ENCODE results near the gene FURIN.

FURIN gene

DNA sequence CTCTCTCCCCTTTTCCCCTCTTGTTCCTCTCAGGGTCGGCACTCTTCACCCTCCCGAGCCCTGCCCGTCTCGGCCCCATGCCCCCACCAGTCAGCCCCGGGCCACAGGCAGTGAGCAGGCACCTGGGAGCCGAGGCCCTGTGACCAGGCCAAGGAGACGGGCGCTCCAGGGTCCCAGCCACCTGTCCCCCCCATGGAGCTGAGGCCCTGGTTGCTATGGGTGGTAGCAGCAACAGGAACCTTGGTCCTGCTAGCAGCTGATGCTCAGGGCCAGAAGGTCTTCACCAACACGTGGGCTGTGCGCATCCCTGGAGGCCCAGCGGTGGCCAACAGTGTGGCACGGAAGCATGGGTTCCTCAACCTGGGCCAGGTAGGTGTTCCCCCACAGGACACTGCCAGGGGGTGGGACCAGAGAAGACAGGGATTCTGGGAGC is 7.2 kb downstream of the FURIN start:
- no peak for TF ChIP-seq Cebpa-rat (IDR thresholded peaks at IDR 0.05)
- H3K4me3 ChIP-seq = no peak overlapping the region
- H3K27me3 ChIP-seq = no peaks in the 10 kb centered on the region
- H3K9me3 ChIP-seq (replicated peaks in 1 of 11) = no peaks in the 10 kb centered on the region
- 0 out of 22 replicates have a peak overlapping the region, but pooled peaks of 2 of the 11 experiments have one; percentile 2 to 3 for H3K27ac ChIP-seq
- peak overlapping the region in 3 of 11 experiments; percentile 10 to 19 (median 18); a peak in 3 of 22 replicates for H3K9ac ChIP-seq
- H3K4me1 ChIP-seq = peaks cover 22 to 52% (median 41%) of the 10 kb centered on the region in 10 experiments
- peaks cover 46 to 70% (median 56%) of the 10 kb centered on the region in 11 experiments for H3K36me3 ChIP-seq
- peak overlapping the region in 7 of 11 experiments; percentile 3 to 100 (median 8); a peak in 5 of 22 replicates for H3K4me2 ChIP-seq
- peaks cover 29 to 86% (median 45%) of the 10 kb centered on the region in 11 experiments; a peak in 20 of 22 replicates for H4K20me1 ChIP-seq

- H3K4me2 ChIP-seq = peak overlapping the region in 4 of 11 experiments; percentile 3 to 100 (median 48); a peak in 2 of 22 replicates
- peaks cover 51 to 75% (median 60%) of the 10 kb centered on the region in 11 experiments for H3K36me3 ChIP-seq
- peaks cover 21 to 48% (median 37%) of the 10 kb centered on the region in 10 experiments for H3K4me1 ChIP-seq
- H3K27ac ChIP-seq = no peak overlapping the region
- no peak for TF ChIP-seq Cebpa-rat (IDR thresholded peaks at IDR 0.05)
- no peaks in the 10 kb centered on the region for H3K9me3 ChIP-seq (replicated peaks in 1 of 11)
- no peak overlapping the region for H3K4me3 ChIP-seq
- no peaks in the 10 kb centered on the region for H3K27me3 ChIP-seq
- peaks cover 29 to 91% (median 45%) of the 10 kb centered on the region in 11 experiments; a peak in 20 of 22 replicates for H4K20me1 ChIP-seq
- peak overlapping the region in 2 of 11 experiments; percentile 10 to 18; a peak in 2 of 22 replicates for H3K9ac ChIP-seq
Measured at GRCh38 chr15:90876046-90876445, 7.7 kb downstream of the FURIN start.

GRCh38 chr15:90876512-90877170 is 8.3 kb downstream of the FURIN start:
- H3K9ac ChIP-seq = no peak overlapping the region
- H3K4me3 ChIP-seq = no peak overlapping the region
- H3K36me3 ChIP-seq = peaks cover 57 to 81% (median 66%) of the 10 kb centered on the region in 11 experiments
- peaks cover 29 to 97% (median 45%) of the 10 kb centered on the region in 11 experiments; a peak in 20 of 22 replicates for H4K20me1 ChIP-seq
- no peaks in the 10 kb centered on the region for H3K27me3 ChIP-seq
- no peak for TF ChIP-seq Cebpa-rat (IDR thresholded peaks at IDR 0.05)
- H3K4me1 ChIP-seq = peaks cover 21 to 47% (median 38%) of the 10 kb centered on the region in 10 experiments
- no peaks in the 10 kb centered on the region for H3K9me3 ChIP-seq (replicated peaks in 1 of 11)
- H3K4me2 ChIP-seq = no peak overlapping the region
- no peak overlapping the region for H3K27ac ChIP-seq

- no peak overlapping the region for H3K9ac ChIP-seq
- no peak overlapping the region for H3K4me2 ChIP-seq
- no peak for TF ChIP-seq Cebpa-rat (IDR thresholded peaks at IDR 0.05)
Measured at GRCh38 chr15:90877315-90877714, 8.9 kb downstream of the FURIN start.

GRCh38 chr15:90877996-90878395 is 9.6 kb downstream of the FURIN start:
- Histone ChIP-seq H3K36me3 (peaks cover 69 to 94% (median 78%) of the 10 kb centered on the region in 11 experiments), H3K27me3 (no peaks in the 10 kb centered on the region), H4K20me1 (peaks cover 16 to 92% (median 33%) of the 10 kb centered on the region in 11 experiments; a peak in 20 of 22 replicates), H3K4me3 (no peak overlapping the region), H3K4me2 (no peak overlapping the region), H3K9ac (0 out of 22 replicates have a peak overlapping the region, but pooled peaks of 1 of the 11 experiments have one; percentile 11), H3K27ac (no peak overlapping the region), H3K4me1 (peaks cover 29 to 49% (median 37%) of the 10 kb centered on the region in 10 experiments), H3K9me3 (replicated peaks in 1 of 11) (no peaks in the 10 kb centered on the region)
- no peak for TF ChIP-seq Cebpa-rat (IDR thresholded peaks at IDR 0.05)

More at GRCh38 chr15:90877315-90877714, 8.9 kb downstream of the FURIN start:
- H3K36me3 ChIP-seq = peaks cover 63 to 87% (median 73%) of the 10 kb centered on the region in 11 experiments
- peaks cover 27 to 49% (median 38%) of the 10 kb centered on the region in 10 experiments for H3K4me1 ChIP-seq
- H3K9me3 ChIP-seq (replicated peaks in 1 of 11) = no peaks in the 10 kb centered on the region
- H3K27ac ChIP-seq = no peak overlapping the region
- no peaks in the 10 kb centered on the region for H3K27me3 ChIP-seq
- H3K4me3 ChIP-seq = no peak overlapping the region
- H4K20me1 ChIP-seq = peaks cover 22 to 98% (median 40%) of the 10 kb centered on the region in 11 experiments; a peak in 20 of 22 replicates

GRCh38 chr15:90878660-90879059 is 10.3 kb downstream of the FURIN start:
- Histone ChIP-seq H4K20me1 (peaks cover 9 to 86% (median 26%) of the 10 kb centered on the region in 11 experiments; a peak in 20 of 22 replicates), H3K27me3 (no peaks in the 10 kb centered on the region), H3K4me1 (peaks cover 29 to 49% (median 37%) of the 10 kb centered on the region in 10 experiments), H3K36me3 (peaks cover 69 to 94% (median 78%) of the 10 kb centered on the region in 11 experiments), H3K4me2 (no peak overlapping the region), H3K27ac (no peak overlapping the region), H3K4me3 (no peak overlapping the region), H3K9me3 (replicated peaks in 1 of 11) (no peaks in the 10 kb centered on the region), H3K9ac (no peak overlapping the region)
- TF ChIP-seq Cebpa-rat (IDR thresholded peaks at IDR 0.05) = no peak

GRCh38 chr15:90879730-90880366 is 11.5 kb downstream of the FURIN start:
- peaks cover 69 to 83% (median 77%) of the 10 kb centered on the region in 11 experiments for H3K36me3 ChIP-seq
- no peak overlapping the region for H3K27ac ChIP-seq
- H3K4me1 ChIP-seq = peaks cover 26 to 45% (median 35%) of the 10 kb centered on the region in 10 experiments
- H3K27me3 ChIP-seq = no peaks in the 10 kb centered on the region
- no peak for TF ChIP-seq Cebpa-rat (IDR thresholded peaks at IDR 0.05)
- H3K4me3 ChIP-seq = no peak overlapping the region
- peaks cover 0 to 75% (median 15%) of the 10 kb centered on the region in 11 experiments; a peak in 17 of 22 replicates for H4K20me1 ChIP-seq
- H3K9ac ChIP-seq = no peak overlapping the region
- no peak overlapping the region for H3K4me2 ChIP-seq
- H3K9me3 ChIP-seq (replicated peaks in 1 of 11) = no peaks in the 10 kb centered on the region

DNA sequence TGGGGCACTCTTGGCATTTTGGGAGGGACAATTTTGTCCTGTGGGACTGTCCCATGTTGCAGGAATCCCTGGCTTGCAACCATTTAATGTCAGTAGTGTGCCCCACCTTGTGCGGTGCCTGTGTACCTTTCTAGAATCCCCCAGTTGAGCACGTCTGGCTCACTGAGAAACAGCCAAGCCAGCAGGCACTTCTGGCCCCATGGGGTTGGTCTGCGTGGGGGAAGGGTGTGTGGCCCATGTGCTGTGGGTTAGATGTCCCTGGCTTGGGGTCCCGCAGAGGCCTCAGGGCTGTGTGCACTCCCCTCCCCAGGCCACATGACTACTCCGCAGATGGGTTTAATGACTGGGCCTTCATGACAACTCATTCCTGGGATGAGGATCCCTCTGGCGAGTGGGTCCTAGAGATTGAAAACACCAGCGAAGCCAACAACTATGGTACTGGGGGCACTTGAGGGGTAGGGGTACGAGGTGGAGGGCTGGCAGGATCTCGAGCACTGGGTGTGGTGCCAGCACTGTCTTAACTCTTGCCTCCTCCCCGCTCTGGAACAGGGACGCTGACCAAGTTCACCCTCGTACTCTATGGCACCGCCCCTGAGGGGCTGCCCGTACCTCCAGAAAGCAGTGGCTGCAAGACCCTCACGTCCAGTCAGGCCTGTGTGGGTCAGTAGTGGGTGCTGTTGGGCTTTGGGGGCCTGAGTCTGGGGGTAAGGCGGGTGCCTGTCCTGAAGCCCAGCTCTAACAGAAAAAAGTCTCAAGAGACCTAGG is 12.2 kb downstream of the FURIN start:
- Histone ChIP-seq H3K9me3 (replicated peaks in 1 of 11) (no peaks in the 10 kb centered on the region), H4K20me1 (peaks cover 0 to 68% (median 8%) of the 10 kb centered on the region in 11 experiments; a peak in 17 of 22 replicates), H3K27me3 (no peaks in the 10 kb centered on the region), H3K4me1 (peaks cover 32 to 45% (median 37%) of the 10 kb centered on the region in 10 experiments), H3K36me3 (peaks cover 69 to 76% (median 72%) of the 10 kb centered on the region in 11 experiments), H3K27ac (no peak overlapping the region), H3K9ac (no peak overlapping the region), H3K4me3 (no peak overlapping the region), H3K4me2 (no peak overlapping the region)
- TF ChIP-seq Cebpa-rat (IDR thresholded peaks at IDR 0.05) = no peak
